SK-N-SH (cell line): ENCODE results near the gene MARCHF7. TPM values are rescaled to one million over a fixed set of nuclear protein-coding genes. Genes with fewer than 3 reads are reported as not detected.

Experiments used
- CTCF ChIA-PET: fragments of 300-600, 350-600 bp; formaldehyde crosslinking; extraction: SDS; loops from one replicate; lab custom pipeline; 2021; lab: Yijun Ruan, JAX
- POLR2A ChIA-PET: fragments of 350-600 bp; sonication (Branson Sonifier 250); formaldehyde crosslinking; extraction: SDS; loops from one replicate; lab custom pipeline; 2020; ENCODE audit warnings: antibody characterized with exemption, inconsistent platforms; lab: Yijun Ruan, JAX
- DNase-seq: peaks from one replicate; pipeline ENCODE4 v3.0.0; 2012
- H2AFZ ChIP-seq: fragments of 200-600 bp; sonication (generic); 2 replicates; pipeline ENCODE4 v1.8.1; 2016; ENCODE audit warnings: antibody characterized with exemption, mild to moderate bottlenecking, low read depth
- H3F3A ChIP-seq: fragments of 200-600 bp; sonication (generic); replicated peaks from 2 replicates; pipeline ENCODE3; 2016; ENCODE audit warnings: antibody characterized with exemption, mild to moderate bottlenecking; ENCODE audit not compliant: insufficient read depth
- H3K27ac ChIP-seq, 2 experiments: fragments of 200-500 bp in 1 of 2; fragments of 200-600 bp in 1 of 2; sonication (Bioruptor generic) in 1 of 2; sonication (generic), shearing (Covaris generic) in 1 of 2; 2 replicates each; pipeline versions ENCODE4 v1.5.1 to v1.6.1; 2014 to 2016; ENCODE audit warnings: low read depth in 2 of 2, inconsistent platforms in 1 of 2, low read length in 1 of 2, mild to moderate bottlenecking in 1 of 2, mixed read lengths in 1 of 2
- H3K27me3 ChIP-seq: fragments of 200-600 bp; sonication (generic), shearing (Covaris generic); 2 replicates; pipeline ENCODE4 v1.6.1; 2016; ENCODE audit warnings: mixed run types; ENCODE audit not compliant: insufficient read depth
- H3K36me3 ChIP-seq, 2 experiments: fragments of 200-500 bp in 1 of 2; fragments of 200-600 bp in 1 of 2; sonication (Bioruptor generic) in 1 of 2; sonication (generic) in 1 of 2; replicated peaks in 1 of 2; 2 replicates each; pipeline versions ENCODE3 to v1.5.1; 2014 to 2016; ENCODE audit warnings: low read length in 1 of 2, mild to moderate bottlenecking in 1 of 2; ENCODE audit not compliant: insufficient read depth in 2 of 2, control insufficient read depth in 1 of 2
- H3K4me1 ChIP-seq, 2 experiments: fragments of 200-500 bp in 1 of 2; fragments of 200-600 bp in 1 of 2; sonication (Bioruptor generic) in 1 of 2; sonication (generic), shearing (Covaris generic) in 1 of 2; 2 replicates each; pipeline versions ENCODE4 v1.5.1 to v1.6.1; 2014 to 2016; ENCODE audit warnings: low read depth in 1 of 2, low read length in 1 of 2, mixed run types in 1 of 2; ENCODE audit not compliant: insufficient read depth in 2 of 2, control insufficient read depth in 1 of 2
- H3K4me2 ChIP-seq: fragments of 200-600 bp; sonication (generic), shearing (Covaris generic); 2 replicates; pipeline ENCODE4 v1.6.1; 2017; ENCODE audit warnings: mixed run types
- H3K4me3 ChIP-seq, 2 experiments: fragments of 200-500 bp in 1 of 2; fragments of 200-600 bp in 1 of 2; sonication (Bioruptor generic) in 1 of 2; sonication (generic), shearing (Covaris generic) in 1 of 2; 2 replicates each; pipeline versions ENCODE4 v1.5.1 to v1.8.1; 2014 to 2016; ENCODE audit warnings: low read depth in 2 of 2, inconsistent platforms in 1 of 2, low read length in 1 of 2, mild to moderate bottlenecking in 1 of 2, mixed read lengths in 1 of 2, moderate library complexity in 1 of 2
- H3K79me2 ChIP-seq: fragments of 200-600 bp; sonication (generic); 2 replicates; pipeline ENCODE4 v1.8.1; 2017; ENCODE audit warnings: mild to moderate bottlenecking; ENCODE audit not compliant: insufficient read depth
- H3K9ac ChIP-seq: fragments of 200-600 bp; sonication (generic); 2 replicates; pipeline ENCODE4 v1.6.1; 2017; ENCODE audit warnings: mixed run types
- H3K9me2 ChIP-seq: fragments of 200-600 bp; sonication (generic); 2 replicates; pipeline ENCODE4 v1.6.1; 2017; ENCODE audit warnings: mixed run types
- H3K9me3 ChIP-seq: fragments of 200-600 bp; sonication (generic); 2 replicates; pipeline ENCODE4 v1.6.1; 2017; ENCODE audit warnings: mixed run types, mild to moderate bottlenecking, moderate library complexity
- H4K20me1 ChIP-seq: fragments of 200-600 bp; sonication (generic); 2 replicates; pipeline ENCODE4 v1.6.1; 2017; ENCODE audit warnings: mild to moderate bottlenecking, mixed run types; ENCODE audit not compliant: insufficient read depth
- EP300 ChIP-seq, 2 experiments: IDR thresholded peaks; 2 replicates each; pipeline versions ENCODE4 v1.4.0 to v1.6.1; 2012; ENCODE audit warnings: borderline replicate concordance in 1 of 2, low read depth in 1 of 2, low read length in 1 of 2
- FOXJ3 ChIP-seq: sonication (generic); formaldehyde crosslinking; IDR thresholded peaks from 2 replicates; pipeline ENCODE4 v1.5.1; 2020; ENCODE audit warnings: mild to moderate bottlenecking, missing genetic modification reagents
- MXI1 ChIP-seq: IDR thresholded peaks from 2 replicates; pipeline ENCODE4 v1.6.1; 2012; ENCODE audit warnings: mild to moderate bottlenecking, low read depth, low read length, improper control_type of control experiment
- PBX3 ChIP-seq: IDR thresholded peaks from 2 replicates; pipeline ENCODE4; 2012
- USF1 ChIP-seq: IDR thresholded peaks from 2 replicates; pipeline ENCODE4 v1.4.0; 2012; ENCODE audit warnings: low read depth, borderline replicate concordance
- WGBS: methylation state at CpG from one replicate; pipeline ENCODE4 v1.1.6; 2017; ENCODE audit warnings: low lambda C conversion rate; 5-methylcytosine and 5-hydroxymethylcytosine counted together
- polyA plus RNA-seq, 3 experiments: library from polyadenylated mRNA; depleted of rRNA; stranded (reverse); fragments of >200 nt; gene quantifications; 2 replicates each; pipeline ENCODE4 v1.2.3, GENCODE V29; 2012

The MARCHF7 gene
- polyA plus RNA-seq, 1 of the 3 experiments (the other 2 are of a cell fraction) = 20.3 TPM

GRCh38 chr2:159711562-159712142 is 654 bp upstream of the MARCHF7 start:
- no peak for TF ChIP-seq FOXJ3 (CRISPR knock-in tag)
- no peak for TF ChIP-seq PBX3
- 0 out of 4 replicates have a peak, but pooled peaks of 1 of the 2 experiments have one; percentile 17 for TF ChIP-seq EP300 (IDR thresholded peaks at IDR 0.05; ENCODE audit: borderline replicate concordance in 1 of 2, low read depth in 1 of 2, low read length in 1 of 2)
- H3K27ac ChIP-seq = peak overlapping the region; percentile 93 to 97
- peaks cover 39% of the 10 kb centered on the region for H4K20me1 ChIP-seq
- H3K9me2 ChIP-seq = no peaks in the 10 kb centered on the region
- H3K4me3 ChIP-seq = peak overlapping the region; percentile 85 to 95
- H3K36me3 ChIP-seq = peaks cover 9 to 30% of the 10 kb centered on the region in 2 experiments
- peaks cover 6 to 13% of the 10 kb centered on the region in 2 experiments; a peak in 3 of 4 replicates for H3K4me1 ChIP-seq
- ChIA-PET POLR2A (interaction anchor here (0.7 to 2.4 kb wide), 12 partner anchors 8 to 593 kb away, joined by 3 to 26 read pairs (median 4); partner anchors contain the start of gene BAZ2B), CTCF (interaction anchor here (0.6 to 2.6 kb wide), 25 partner anchors 8 to 810 kb away, joined by 3 to 11 read pairs (median 4); partner anchors contain the start of genes BAZ2B and WDSUB1)
- H3K4me2 ChIP-seq = peak overlapping the region; percentile 77
- H3K27me3 ChIP-seq = no peaks in the 10 kb centered on the region
- H3F3A ChIP-seq = peaks cover 8% of the 10 kb centered on the region
- peak overlapping the region; percentile 88 for H2AFZ ChIP-seq
- DNase-seq = no peak
- peaks cover 54% of the 10 kb centered on the region for H3K79me2 ChIP-seq
- H3K9ac ChIP-seq = peak overlapping the region; percentile 99
- no peaks in the 10 kb centered on the region for H3K9me3 ChIP-seq
- WGBS = 8% methylated on average over 10 of the region's 10 CpGs

GRCh38 chr2:159712929-159713420 is 669 bp downstream of the MARCHF7 start:
- peak overlapping the region; percentile 93 to 97 for H3K27ac ChIP-seq
- H3K9me3 ChIP-seq = no peaks in the 10 kb centered on the region
- peaks cover 67% of the 10 kb centered on the region for H3K79me2 ChIP-seq
- ChIA-PET CTCF (interaction anchor here (1.1 to 2.6 kb wide), 10 partner anchors 8 to 527 kb away, joined by 3 to 11 read pairs (median 6); partner anchors contain the start of genes BAZ2B and WDSUB1), POLR2A (interaction anchor here (0.7 to 2.4 kb wide), 6 partner anchors 9 to 583 kb away, joined by 3 to 26 read pairs (median 4); partner anchors contain the start of gene BAZ2B)
- H3K9me2 ChIP-seq = no peaks in the 10 kb centered on the region
- H3F3A ChIP-seq = peaks cover 8% of the 10 kb centered on the region
- H3K27me3 ChIP-seq = no peaks in the 10 kb centered on the region
- 0 out of 2 replicates have a peak, but pooled peaks have one; percentile 4 for TF ChIP-seq MXI1
- no peak for TF ChIP-seq USF1
- no peak for DNase-seq
- H2AFZ ChIP-seq = no peak overlapping the region
- peaks cover 21 to 43% of the 10 kb centered on the region in 2 experiments for H3K36me3 ChIP-seq
- H3K4me3 ChIP-seq = peak overlapping the region; percentile 85 to 95
- H3K4me2 ChIP-seq = peak overlapping the region; percentile 77
- H3K4me1 ChIP-seq = peaks cover 6 to 19% of the 10 kb centered on the region in 2 experiments; a peak in 3 of 4 replicates
- peak overlapping the region; percentile 99 for H3K9ac ChIP-seq
- WGBS = 0% methylated on average over 10 of the region's 32 CpGs
- peaks cover 52% of the 10 kb centered on the region for H4K20me1 ChIP-seq
